HEK293T (cell line): ENCODE measurements around the gene CTDSP1.

Source experiments
- BHLHE40 ChIP-seq: fragments of 450-650 bp; IDR thresholded peaks from 2 replicates; pipeline ENCODE4 v1.6.1; 2016; ENCODE audit warnings: mild to moderate bottlenecking, moderate library complexity, borderline replicate concordance
- CTBP1 ChIP-seq: fragments of 450-650 bp; IDR thresholded peaks from 2 replicates; pipeline ENCODE4 v1.6.1; 2016; ENCODE audit warnings: borderline replicate concordance
- HDGF ChIP-seq: fragments of 450-650 bp; IDR thresholded peaks from 2 replicates; pipeline ENCODE4 v1.6.1; 2017; ENCODE audit warnings: antibody characterized with exemption, borderline replicate concordance
- SP1 ChIP-seq: fragments of 450-650 bp; IDR thresholded peaks from 2 replicates; pipeline ENCODE4 v1.6.1; 2017
- SUZ12 ChIP-seq: fragments of 450-650 bp; IDR thresholded peaks from 2 replicates; pipeline ENCODE4 v1.6.1; 2016; ENCODE audit warnings: mild to moderate bottlenecking

DNA sequence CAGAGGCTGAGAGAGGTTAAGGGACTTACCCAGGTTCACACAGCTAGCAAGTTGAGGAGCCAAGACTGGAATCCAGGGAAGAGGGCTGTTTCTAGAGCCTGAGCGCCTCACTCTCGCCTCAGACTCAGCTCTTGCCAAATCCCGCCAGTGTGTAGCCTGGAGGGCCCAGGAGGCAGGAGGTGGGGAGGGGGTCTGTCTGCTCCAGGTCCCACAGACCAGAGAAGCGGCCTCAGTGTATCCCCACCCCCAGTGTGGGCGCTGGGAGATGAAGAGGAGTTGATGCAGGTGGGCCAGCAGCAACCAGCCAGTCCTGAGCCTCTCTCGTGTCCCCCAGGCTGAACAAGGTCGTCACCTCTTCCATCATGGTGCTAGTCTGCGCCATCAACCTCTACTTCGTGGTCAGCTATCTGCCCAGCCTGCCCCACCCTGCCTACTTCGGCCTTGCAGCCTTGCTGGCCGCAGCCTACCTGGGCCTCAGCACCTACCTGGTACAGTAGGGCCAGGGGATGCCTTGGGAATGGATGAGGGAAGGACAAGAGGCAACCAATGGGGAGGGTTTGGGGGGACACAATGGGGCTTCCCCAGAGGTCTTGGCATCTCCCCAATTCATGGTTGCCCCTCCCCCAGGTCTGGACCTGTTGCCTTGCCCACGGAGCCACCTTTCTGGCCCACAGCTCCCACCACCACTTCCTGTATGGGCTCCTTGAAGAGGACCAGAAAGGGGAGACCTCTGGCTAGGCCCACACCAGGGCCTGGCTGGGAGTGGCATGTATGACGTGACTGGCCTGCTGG lies 5.2 kb upstream of the CTDSP1 start:
- no peak for TF ChIP-seq SP1
- no peak for TF ChIP-seq SUZ12
- TF ChIP-seq CTBP1: no peak
- no peak for TF ChIP-seq HDGF
- TF ChIP-seq BHLHE40: no peak
